Mucosa of stomach (tissue), 1 donor: Measurements from ENCODE around the gene EIF4E1B.

Source experiments
- H3K27me3 ChIP-seq: one replicate; pipeline ENCODE4 v1.7.0; 2013; ENCODE audit warnings: mild to moderate bottlenecking, low read length; ENCODE audit not compliant: control insufficient read depth, insufficient read depth
- H3K36me3 ChIP-seq: one replicate; pipeline ENCODE4 v1.7.0; 2013; ENCODE audit warnings: low read length; ENCODE audit not compliant: control insufficient read depth, insufficient read depth
- H3K4me1 ChIP-seq: one replicate; pipeline ENCODE4 v1.7.0; 2013; ENCODE audit warnings: mild to moderate bottlenecking, low read length; ENCODE audit not compliant: control insufficient read depth, insufficient read depth
- H3K4me3 ChIP-seq: one replicate; pipeline ENCODE4 v1.7.0; 2013; ENCODE audit warnings: low read length
- H3K9ac ChIP-seq: one replicate; pipeline ENCODE4 v1.7.0; 2013; ENCODE audit warnings: mild to moderate bottlenecking, low read length, moderate library complexity
- H3K9me3 ChIP-seq: one replicate; pipeline ENCODE4 v1.7.0; 2013; ENCODE audit warnings: mild to moderate bottlenecking, low read length, moderate library complexity; ENCODE audit not compliant: control insufficient read depth
- donor health status: Pancreatic carcinoma.

Gene EIF4E1B

GRCh38 chr5:176608937-176609723 lies 21.3 kb upstream of the EIF4E1B start:
- Histone ChIP-seq H3K4me1 (peaks cover 3% of the 10 kb centered on the region), H3K9me3 (no peaks in the 10 kb centered on the region), H3K9ac (no peak overlapping the region), H3K27me3 (peaks cover 31% of the 10 kb centered on the region), H3K36me3 (no peaks in the 10 kb centered on the region), H3K4me3 (no peak overlapping the region)

GRCh38 chr5:176609724-176610434 lies 20.6 kb upstream of the EIF4E1B start, which contains the start of gene GPRIN1:
GPRIN1 (minus strand) TSS chr5:176610156; CDS start chr5:176599834, 10,322 bp downstream.
- H3K4me3 ChIP-seq, result no peak within 1 kb of the TSS
- peaks cover 31% of the 10 kb centered on the region for H3K27me3 ChIP-seq
- peaks cover 3% of the 10 kb centered on the region for H3K4me1 ChIP-seq
- no peak within 1 kb of the TSS for H3K9ac ChIP-seq
- no peaks in the 10 kb centered on the region for H3K36me3 ChIP-seq
- H3K9me3 ChIP-seq, result no peaks in the 10 kb centered on the region

- H3K27me3 ChIP-seq, result peaks cover 33% of the 10 kb centered on the region
- H3K9me3 ChIP-seq, result no peaks in the 10 kb centered on the region
- H3K36me3 ChIP-seq, result no peaks in the 10 kb centered on the region
- H3K4me3 ChIP-seq, result no peak overlapping the region
- H3K9ac ChIP-seq, result no peak overlapping the region
- peaks cover 3% of the 10 kb centered on the region for H3K4me1 ChIP-seq
Measured at GRCh38 chr5:176610435-176610773, 20.1 kb upstream of the EIF4E1B start.

GRCh38 chr5:176611435-176611834 lies 19.0 kb upstream of the EIF4E1B start:
- H3K9ac ChIP-seq, result no peak overlapping the region
- peaks cover 3% of the 10 kb centered on the region for H3K4me1 ChIP-seq
- peaks cover 37% of the 10 kb centered on the region for H3K27me3 ChIP-seq
- no peaks in the 10 kb centered on the region for H3K36me3 ChIP-seq
- H3K4me3 ChIP-seq, result no peak overlapping the region
- H3K9me3 ChIP-seq, result no peaks in the 10 kb centered on the region

GRCh38 chr5:176612008-176612407 lies 18.5 kb upstream of the EIF4E1B start:
- H3K27me3 ChIP-seq, result peaks cover 43% of the 10 kb centered on the region
- H3K4me1 ChIP-seq, result peaks cover 3% of the 10 kb centered on the region
- no peak overlapping the region for H3K4me3 ChIP-seq
- no peak overlapping the region for H3K9ac ChIP-seq
- no peaks in the 10 kb centered on the region for H3K36me3 ChIP-seq
- no peaks in the 10 kb centered on the region for H3K9me3 ChIP-seq

- H3K4me3 ChIP-seq, result no peak overlapping the region
- peaks cover 47% of the 10 kb centered on the region for H3K27me3 ChIP-seq
- peaks cover 3% of the 10 kb centered on the region for H3K4me1 ChIP-seq
- no peaks in the 10 kb centered on the region for H3K36me3 ChIP-seq
- H3K9me3 ChIP-seq, result no peaks in the 10 kb centered on the region
- H3K9ac ChIP-seq, result no peak overlapping the region
Measured at GRCh38 chr5:176612855-176613254, 17.6 kb upstream of the EIF4E1B start.

- Histone ChIP-seq H3K4me3 (no peak overlapping the region), H3K9ac (no peak overlapping the region), H3K36me3 (no peaks in the 10 kb centered on the region), H3K4me1 (peaks cover 6% of the 10 kb centered on the region), H3K27me3 (peaks cover 57% of the 10 kb centered on the region), H3K9me3 (no peaks in the 10 kb centered on the region)
Measured at GRCh38 chr5:176614805-176615478, 15.5 kb upstream of the EIF4E1B start.

- Histone ChIP-seq H3K36me3 (no peaks in the 10 kb centered on the region), H3K4me3 (no peak overlapping the region), H3K9me3 (no peaks in the 10 kb centered on the region), H3K9ac (no peak overlapping the region), H3K4me1 (peaks cover 6% of the 10 kb centered on the region), H3K27me3 (peaks cover 67% of the 10 kb centered on the region)
Measured at GRCh38 chr5:176616511-176616910, 14.0 kb upstream of the EIF4E1B start.

GRCh38 chr5:176618783-176619182 lies 11.7 kb upstream of the EIF4E1B start:
- Histone ChIP-seq H3K27me3 (peaks cover 62% of the 10 kb centered on the region), H3K9me3 (no peaks in the 10 kb centered on the region), H3K36me3 (no peaks in the 10 kb centered on the region), H3K4me3 (no peak overlapping the region), H3K4me1 (peaks cover 4% of the 10 kb centered on the region), H3K9ac (no peak overlapping the region)

GRCh38 chr5:176619203-176619568 lies 11.3 kb upstream of the EIF4E1B start:
- Histone ChIP-seq H3K9me3 (no peaks in the 10 kb centered on the region), H3K4me3 (no peak overlapping the region), H3K27me3 (peaks cover 65% of the 10 kb centered on the region), H3K4me1 (peaks cover 4% of the 10 kb centered on the region), H3K9ac (no peak overlapping the region), H3K36me3 (no peaks in the 10 kb centered on the region)

- Histone ChIP-seq H3K4me1 (peaks cover 4% of the 10 kb centered on the region), H3K9me3 (no peaks in the 10 kb centered on the region), H3K9ac (no peak overlapping the region), H3K4me3 (no peak overlapping the region), H3K27me3 (peaks cover 67% of the 10 kb centered on the region), H3K36me3 (no peaks in the 10 kb centered on the region)
Measured at GRCh38 chr5:176619569-176620332, 10.7 kb upstream of the EIF4E1B start.
